Urothelium cell line (cell line): ENCODE results near the gene TTC24.
A peak's percentile ranks its signal among the peaks of the same experiment; 100 is the strongest.

ENCODE experiments used
- DNase-seq: peaks from one replicate; pipeline ENCODE4 v3.0.0; 2011; ENCODE audit warnings: low spot score, mixed read lengths
- FAIRE-seq: peaks from 2 replicates; lab custom pipeline; 2011; peaks lifted over from hg19 to GRCh38; lab: Jason Lieb, UNC

The TTC24 gene

GRCh38 chr1:156553860-156554485 lies 25.6 kb upstream of the TTC24 start:
- no peak for DNase-seq
- no peak for FAIRE-seq

DNA sequence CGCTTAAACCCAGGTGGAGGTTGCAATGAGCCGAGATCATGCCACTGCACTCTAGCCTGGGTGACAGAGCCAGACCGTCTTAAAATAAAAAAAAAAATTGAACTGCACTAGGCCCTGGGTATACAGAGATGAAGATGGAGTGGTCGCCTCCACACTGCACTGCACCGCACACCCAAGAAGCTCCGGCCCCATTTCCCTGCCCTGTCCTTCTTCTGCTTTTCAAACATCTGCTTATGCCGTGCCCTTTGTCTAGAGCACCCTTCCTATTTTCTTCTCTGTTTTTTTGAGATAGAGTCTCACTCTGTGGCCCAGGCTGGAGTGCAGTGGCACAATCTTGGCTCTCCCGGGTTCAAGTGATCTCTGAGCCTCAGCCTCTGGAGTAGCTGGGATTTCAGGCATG lies 24.6 kb upstream of the TTC24 start:
- FAIRE-seq, result no peak
- DNase-seq, result no peak

DNA sequence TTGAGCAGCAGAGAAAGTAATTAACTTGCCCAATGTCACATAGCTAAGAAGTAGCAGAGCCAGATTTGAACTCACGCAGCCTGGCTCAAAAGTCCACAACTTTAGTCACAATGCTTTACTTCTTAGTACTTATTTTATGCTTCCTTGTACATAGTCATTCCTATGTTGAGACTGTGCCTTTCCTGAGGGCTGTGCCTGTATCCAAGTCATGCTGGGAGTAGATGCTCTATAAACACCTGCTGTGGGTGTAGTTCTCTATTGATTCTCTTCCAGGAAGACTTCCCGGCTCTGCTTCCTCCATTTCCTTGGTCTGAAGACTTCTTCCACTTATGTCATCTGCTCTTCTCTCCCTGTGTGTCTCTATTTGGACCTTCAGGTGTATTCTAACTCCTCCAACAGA lies 23.8 kb upstream of the TTC24 start:
- FAIRE-seq (no peak), DNase-seq (no peak)

- no peak for FAIRE-seq
- no peak for DNase-seq
Measured at GRCh38 chr1:156556354-156556753, 23.2 kb upstream of the TTC24 start.

- no peak for DNase-seq
- FAIRE-seq, result no peak
Measured at GRCh38 chr1:156559086-156559796, 20.3 kb upstream of the TTC24 start.

- no peak for DNase-seq
- FAIRE-seq, result no peak
Measured at GRCh38 chr1:156559797-156560385, 19.6 kb upstream of the TTC24 start.

DNA sequence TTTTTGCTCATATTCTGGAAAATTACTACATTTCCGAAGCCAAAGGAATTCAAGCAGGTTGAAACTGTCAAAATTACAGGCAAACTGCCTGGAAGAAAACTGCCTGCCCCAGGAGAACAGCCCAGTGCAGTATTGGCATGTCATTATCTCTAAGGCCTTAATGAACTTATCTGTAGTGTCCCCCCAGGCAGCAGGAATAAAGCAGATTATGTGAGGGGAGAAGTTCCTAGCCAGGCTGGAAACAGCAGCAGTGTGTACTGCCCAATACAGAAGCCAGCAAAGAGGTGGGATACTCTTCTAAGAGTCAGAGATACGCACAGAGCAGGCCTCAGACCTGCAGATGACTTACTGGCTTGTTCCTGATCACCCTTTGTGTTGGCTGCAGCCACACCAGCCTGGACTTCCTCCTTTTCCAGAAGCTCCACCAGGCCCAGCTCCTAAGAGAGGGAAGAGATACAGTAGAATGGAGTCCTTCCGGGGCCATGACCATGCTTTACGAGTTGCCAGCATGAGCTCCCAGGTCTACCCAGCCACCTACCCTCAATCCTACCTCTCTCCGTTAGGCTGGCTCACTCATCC lies 18.8 kb upstream of the TTC24 start:
- FAIRE-seq (no peak), DNase-seq (no peak)

- DNase-seq (no peak), FAIRE-seq (no peak)
Measured at GRCh38 chr1:156565519-156565918, 14.0 kb upstream of the TTC24 start.

GRCh38 chr1:156566436-156566835 lies 13.1 kb upstream of the TTC24 start:
- DNase-seq (no peak), FAIRE-seq (no peak)

GRCh38 chr1:156571261-156571852 lies 8.2 kb upstream of the TTC24 start:
- FAIRE-seq (no peak), DNase-seq (peak; percentile 72)

DNA sequence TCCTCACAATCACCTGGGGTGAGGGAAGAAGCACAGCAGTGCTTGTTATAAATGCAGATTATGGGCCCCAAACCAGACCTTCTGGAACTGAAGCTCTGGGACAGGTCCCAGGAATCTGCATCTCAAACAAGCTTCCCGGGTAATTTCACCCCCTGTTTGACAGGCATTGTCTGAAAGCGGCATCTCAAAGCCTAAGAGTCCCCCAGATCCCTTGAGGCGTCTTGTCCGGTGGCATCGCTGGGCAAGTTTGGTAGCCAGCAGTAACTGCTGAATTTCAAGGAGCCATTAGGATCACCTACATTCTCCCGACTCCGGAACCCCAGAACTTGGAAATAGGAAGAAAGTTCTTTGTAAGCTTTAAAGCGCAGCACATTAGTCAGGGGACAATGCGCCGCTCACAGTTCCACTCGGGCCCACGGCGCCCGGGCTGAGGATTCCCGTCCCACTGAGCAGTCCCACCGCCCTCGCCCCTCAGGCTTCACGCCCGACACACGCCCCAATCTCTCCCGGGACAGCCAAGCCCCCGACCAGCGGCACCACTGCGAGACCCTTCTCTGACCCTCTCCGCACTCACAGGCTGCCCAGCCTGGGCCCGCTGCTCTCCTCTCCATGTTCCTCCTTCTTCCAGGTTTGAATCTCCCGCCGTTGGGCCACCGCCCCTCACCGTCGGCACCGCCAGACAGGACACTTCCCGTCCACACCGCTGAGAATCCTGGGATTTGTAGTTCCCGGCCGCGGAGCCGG lies 7.4 kb upstream of the TTC24 start, which contains the start of gene IQGAP3:
Gene IQGAP3, minus strand, starts transcription at position 647 of the 744 bp plus-strand sequence. Its CDS starts 36 bp downstream, at position 611.
- FAIRE-seq (no peak), DNase-seq (peak; percentile 97)

GRCh38 chr1:156572663-156573018 lies 6.9 kb upstream of the TTC24 start:
- FAIRE-seq (no peak), DNase-seq (no peak)

- DNase-seq, result no peak
- FAIRE-seq, result no peak
Measured at GRCh38 chr1:156574039-156574633, 5.4 kb upstream of the TTC24 start.

DNA sequence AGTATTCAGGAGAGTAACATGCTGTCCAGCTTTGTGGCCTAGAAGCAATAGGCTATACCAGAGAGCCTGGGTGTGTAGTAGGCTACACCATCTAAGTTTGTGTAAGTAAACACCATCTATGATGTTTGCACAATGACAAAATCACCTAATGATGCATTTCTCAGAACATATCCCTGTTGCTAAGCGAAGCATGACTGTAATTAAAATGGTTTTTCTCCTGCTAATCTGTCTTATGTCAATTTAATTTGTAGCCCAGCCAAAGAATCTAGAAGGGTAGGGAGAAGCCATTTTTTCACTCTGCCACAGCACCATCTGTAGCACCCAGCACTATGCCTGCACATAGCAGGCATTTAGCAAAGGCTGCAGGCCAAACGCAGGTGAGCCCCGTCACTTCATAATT lies 2.0 kb upstream of the TTC24 start:
- FAIRE-seq, result no peak
- no peak for DNase-seq

- DNase-seq, result no peak
- FAIRE-seq, result no peak
Measured at GRCh38 chr1:156578055-156578454, 1.5 kb upstream of the TTC24 start.

- DNase-seq, result no peak
Measured at GRCh38 chr1:156581661-156582387, 2.3 kb downstream of the TTC24 start.

DNA sequence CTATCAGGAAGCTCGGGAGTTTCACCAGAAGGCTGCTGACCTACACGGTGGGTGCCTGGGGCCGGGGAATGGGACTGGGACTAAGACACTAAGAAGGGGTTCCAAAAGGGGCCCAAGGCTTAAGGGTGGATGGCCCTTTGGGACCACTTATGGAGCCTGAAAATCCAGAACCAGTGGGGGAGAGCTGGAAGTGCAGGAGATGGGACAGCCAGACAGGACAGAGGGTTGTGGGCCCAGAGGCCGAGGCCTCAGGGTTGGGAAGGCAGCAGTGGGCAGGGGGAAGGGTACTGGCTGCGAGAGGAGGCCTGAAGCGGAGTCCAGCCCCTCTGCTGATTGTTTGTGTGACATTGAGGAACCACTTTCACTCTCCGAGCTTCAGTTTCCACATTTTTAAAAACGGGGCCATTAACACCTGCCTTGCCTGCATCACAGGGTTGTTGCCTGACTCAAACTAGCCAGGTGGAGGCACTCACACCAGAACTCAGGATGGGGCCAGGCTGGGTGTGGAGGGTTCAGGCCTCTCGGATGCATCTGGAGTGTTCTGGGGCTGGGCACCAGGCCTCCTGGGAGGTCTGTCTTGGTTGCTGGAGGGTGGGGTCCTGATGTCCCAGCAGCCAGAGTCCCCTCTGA lies 3.0 kb downstream of the TTC24 start:
- FAIRE-seq (no peak), DNase-seq (no peak)

More at GRCh38 chr1:156581661-156582387, 2.3 kb downstream of the TTC24 start:
- no peak for FAIRE-seq

- no peak for FAIRE-seq
Measured at GRCh38 chr1:156583821-156584622, 4.5 kb downstream of the TTC24 start.

More at GRCh38 chr1:156583821-156584622, 4.5 kb downstream of the TTC24 start:
- peak; percentile 76 for DNase-seq
